Tibial artery (tissue), 4 donors: ENCODE measurements around the gene PTF1A.

Experiments
- DNase-seq, 2 donors: peaks; one replicate each; pipeline ENCODE4 v3.0.0-alpha.2; 2019
- H3K27ac ChIP-seq, 2 donors: fragments of 200-600 bp; sonication (generic) in 1 of 2; 1 replicate in 1 of 2; 2 replicates in 1 of 2; pipeline ENCODE4 v1.5.1; 2018 to 2019; ENCODE audit warnings: mild to moderate bottlenecking in 1 of 2
- H3K27me3 ChIP-seq, 2 donors: fragments of 200-600 bp; sonication (generic) in 1 of 2; one replicate each; pipeline versions ENCODE4 v1.5.1 to v1.6.0; 2016 to 2019
- H3K36me3 ChIP-seq, 3 donors: fragments of 200-600 bp; sonication (generic) in 2 of 3; one replicate each; pipeline ENCODE4 v1.5.1; 2016 to 2019; ENCODE audit warnings: mild to moderate bottlenecking in 2 of 3
- H3K4me1 ChIP-seq, 4 donors: fragments of 200-600 bp; sonication (generic) in 2 of 4; 1 replicate in 3 of 4; 2 replicates in 1 of 4; pipeline ENCODE4 v1.5.1; 2016 to 2019
- H3K4me3 ChIP-seq, 2 donors: fragments of 200-600 bp; sonication (generic) in 1 of 2; 1 replicate in 1 of 2; 2 replicates in 1 of 2; pipeline ENCODE4 v1.5.1; 2018 to 2019; ENCODE audit warnings: mild to moderate bottlenecking in 2 of 2
- H3K9me3 ChIP-seq, 3 donors: fragments of 200-600 bp; sonication (generic) in 1 of 3; one replicate each; pipeline ENCODE4 v1.5.1; 2016 to 2019
- intact Hi-C: fragments of 100-400 bp; cut with DNase I; formaldehyde crosslinking; loops from one replicate; pipeline ENCODE4 v1.15.0; 2023; ENCODE audit warnings: low total_unique reads
- TF ChIP-seq, protein P1 (sequence below), 2 experiments: fragments of 200-600 bp in 1 of 2; fragments of 450-650 bp in 1 of 2; IDR thresholded peaks; one replicate each; pipeline ENCODE4 v1.5.1; 2017 to 2019; ENCODE audit warnings: antibody characterized with exemption in 2 of 2, mild to moderate bottlenecking in 1 of 2, moderate library complexity in 1 of 2

PTF1A gene

DNA sequence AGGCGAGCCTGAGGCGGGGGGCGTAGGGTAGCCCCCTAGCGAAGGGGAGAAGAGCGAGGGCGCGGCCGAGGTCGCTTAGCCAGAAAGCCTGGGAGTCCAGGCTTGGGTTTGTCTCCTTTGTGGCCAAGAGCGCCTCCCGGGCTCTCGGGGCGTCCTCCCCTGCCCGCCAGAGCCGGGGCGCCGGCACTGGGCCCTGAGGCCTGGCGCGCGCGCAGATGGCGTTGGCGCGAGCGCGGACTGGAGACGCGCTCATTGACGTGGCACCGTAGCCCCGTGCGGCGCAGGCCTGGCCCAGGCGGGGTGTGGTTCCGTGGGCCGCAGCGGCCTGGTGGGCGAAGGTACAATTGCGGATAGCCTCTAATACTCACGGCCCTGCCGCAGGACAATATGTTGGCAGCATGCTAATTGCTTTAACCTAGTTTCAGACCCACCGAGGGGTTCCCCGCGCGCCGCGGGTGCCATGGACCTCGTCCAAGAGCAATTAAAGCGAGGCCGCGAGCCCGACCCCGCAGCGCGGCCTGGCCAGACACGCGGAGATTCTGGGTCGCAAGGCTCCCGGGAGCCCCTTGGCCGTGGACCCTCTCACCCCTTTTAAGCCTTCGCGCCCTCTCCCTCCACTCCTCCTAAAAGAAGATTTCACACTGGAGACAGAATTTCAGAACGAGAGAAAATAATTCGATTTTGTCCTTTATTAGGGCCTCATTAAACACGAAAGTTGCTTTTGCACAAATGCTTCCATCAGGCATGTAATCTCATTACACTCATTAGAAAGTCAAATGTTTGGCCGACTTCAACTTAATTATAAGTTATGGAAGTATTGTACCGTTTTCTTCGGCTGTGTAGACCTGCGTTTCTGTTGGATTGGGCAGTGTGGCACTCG lies 3.1 kb downstream of the PTF1A start:
- H3K4me3 ChIP-seq: no peak overlapping the region

DNA sequence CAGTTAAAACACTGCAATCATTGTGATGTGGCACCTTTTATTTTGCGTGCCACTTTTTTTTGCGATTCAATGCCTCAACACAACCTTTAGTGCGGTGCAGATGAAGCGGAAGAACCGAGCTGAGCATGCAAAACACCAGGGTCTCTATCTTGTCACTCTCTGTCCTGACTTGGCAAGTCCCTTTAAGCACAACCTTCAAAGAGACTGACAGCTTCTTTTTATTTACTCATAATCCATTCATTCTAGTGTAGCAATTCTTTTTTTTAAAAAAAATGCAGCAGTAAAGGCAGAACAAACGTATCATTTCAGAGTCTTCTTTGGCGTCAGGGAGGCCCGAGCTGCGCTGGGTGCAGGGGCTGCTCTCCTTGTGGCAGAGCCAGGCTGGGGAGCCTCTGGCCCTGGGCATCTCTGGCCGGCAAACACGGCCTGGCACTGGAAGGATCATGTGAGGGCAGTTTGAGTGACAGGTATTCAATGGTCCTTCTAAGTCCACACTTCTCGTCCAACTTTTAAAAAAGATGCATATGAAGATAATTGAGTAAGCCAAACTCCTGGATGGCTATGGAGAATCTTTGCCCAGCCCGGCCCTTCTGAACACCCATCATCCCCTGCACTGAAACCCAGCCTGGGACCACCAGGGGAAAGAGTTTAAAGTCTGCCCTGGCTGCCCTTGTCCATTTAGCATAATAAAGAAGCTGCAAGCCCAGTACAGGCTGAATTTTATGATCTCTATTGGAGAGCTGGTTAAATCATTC lies 3.9 kb downstream of the PTF1A start:
- no peak for DNase-seq
- intact Hi-C loops: no loop called here
- TF ChIP-seq, protein P1, sequence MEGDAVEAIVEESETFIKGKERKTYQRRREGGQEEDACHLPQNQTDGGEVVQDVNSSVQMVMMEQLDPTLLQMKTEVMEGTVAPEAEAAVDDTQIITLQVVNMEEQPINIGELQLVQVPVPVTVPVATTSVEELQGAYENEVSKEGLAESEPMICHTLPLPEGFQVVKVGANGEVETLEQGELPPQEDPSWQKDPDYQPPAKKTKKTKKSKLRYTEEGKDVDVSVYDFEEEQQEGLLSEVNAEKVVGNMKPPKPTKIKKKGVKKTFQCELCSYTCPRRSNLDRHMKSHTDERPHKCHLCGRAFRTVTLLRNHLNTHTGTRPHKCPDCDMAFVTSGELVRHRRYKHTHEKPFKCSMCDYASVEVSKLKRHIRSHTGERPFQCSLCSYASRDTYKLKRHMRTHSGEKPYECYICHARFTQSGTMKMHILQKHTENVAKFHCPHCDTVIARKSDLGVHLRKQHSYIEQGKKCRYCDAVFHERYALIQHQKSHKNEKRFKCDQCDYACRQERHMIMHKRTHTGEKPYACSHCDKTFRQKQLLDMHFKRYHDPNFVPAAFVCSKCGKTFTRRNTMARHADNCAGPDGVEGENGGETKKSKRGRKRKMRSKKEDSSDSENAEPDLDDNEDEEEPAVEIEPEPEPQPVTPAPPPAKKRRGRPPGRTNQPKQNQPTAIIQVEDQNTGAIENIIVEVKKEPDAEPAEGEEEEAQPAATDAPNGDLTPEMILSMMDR (IDR thresholded peaks at IDR 0.05): no peak
- H3K27me3 ChIP-seq: peaks cover 0 to 91% of the 10 kb centered on the region in 2 donors
- no peaks in the 10 kb centered on the region for H3K9me3 ChIP-seq
- H3K4me3 ChIP-seq: no peak overlapping the region
- no peak overlapping the region for H3K27ac ChIP-seq
- H3K4me1 ChIP-seq: peaks cover 0 to 29% (median 15%) of the 10 kb centered on the region in 4 donors
- H3K36me3 ChIP-seq: no peaks in the 10 kb centered on the region

More for the DNA sequence above, 3.1 kb downstream of the PTF1A start:
- H3K27ac ChIP-seq: no peak overlapping the region
- H3K36me3 ChIP-seq: no peaks in the 10 kb centered on the region
- peaks cover 0 to 85% of the 10 kb centered on the region in 2 donors for H3K27me3 ChIP-seq
- intact Hi-C loops: no loop called here
- peaks cover 0 to 29% (median 15%) of the 10 kb centered on the region in 4 donors for H3K4me1 ChIP-seq
- TF ChIP-seq, protein P1 (IDR thresholded peaks at IDR 0.05): no peak
- H3K9me3 ChIP-seq: no peaks in the 10 kb centered on the region
- DNase-seq: no peak

DNA sequence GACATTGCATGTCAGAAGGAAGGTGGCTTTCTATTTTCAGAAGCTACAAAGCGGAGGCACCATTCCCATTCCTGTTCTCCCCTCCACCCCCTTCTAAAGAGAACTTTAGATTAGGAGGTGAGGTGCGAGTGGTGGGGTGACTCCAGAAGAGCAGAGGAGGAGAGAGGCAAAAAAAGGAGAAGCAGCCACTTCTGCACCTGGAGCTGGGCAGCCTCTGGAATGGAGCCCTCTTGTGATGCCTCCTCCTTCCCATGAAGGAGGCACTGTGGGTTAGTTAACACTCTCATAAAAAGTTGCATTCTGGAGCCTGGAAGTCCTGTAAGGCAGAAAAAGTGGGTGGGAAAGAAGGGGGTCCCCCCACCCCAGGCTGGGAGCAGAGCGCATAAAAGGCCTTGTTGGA lies 4.8 kb downstream of the PTF1A start:
- no peak for DNase-seq
- H3K27me3 ChIP-seq: peaks cover 0 to 84% of the 10 kb centered on the region in 2 donors
- no peaks in the 10 kb centered on the region for H3K9me3 ChIP-seq
- H3K4me1 ChIP-seq: peaks cover 0 to 26% (median 13%) of the 10 kb centered on the region in 4 donors
- intact Hi-C loops: no loop called here
- TF ChIP-seq, protein P1 (IDR thresholded peaks at IDR 0.05): no peak
- no peak overlapping the region for H3K4me3 ChIP-seq
- no peak overlapping the region for H3K27ac ChIP-seq
- H3K36me3 ChIP-seq: no peaks in the 10 kb centered on the region

DNA sequence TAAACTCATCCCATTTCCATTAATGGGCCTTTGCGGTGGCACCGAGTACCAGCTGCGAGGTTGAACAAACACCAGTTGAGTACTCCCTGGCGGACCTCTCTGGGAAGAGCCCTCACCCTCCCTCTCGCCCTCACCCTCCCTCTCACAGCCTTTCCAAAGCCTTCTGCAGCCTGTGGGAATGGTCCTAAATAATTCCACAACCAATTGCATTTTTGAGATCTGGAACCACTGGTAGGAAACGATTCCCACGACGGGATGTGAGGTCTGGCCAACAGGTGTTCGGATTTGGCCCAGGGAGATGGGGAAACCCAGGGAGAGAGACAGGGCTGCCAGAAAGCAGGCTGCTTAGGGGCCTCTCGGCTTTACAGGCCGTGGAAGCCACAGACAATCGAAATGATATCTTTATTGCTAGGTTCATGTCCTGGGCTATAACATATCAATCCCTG lies 5.3 kb downstream of the PTF1A start:
- DNase-seq: no peak
- no peak overlapping the region for H3K4me3 ChIP-seq
- peaks cover 0 to 79% of the 10 kb centered on the region in 2 donors for H3K27me3 ChIP-seq
- no peaks in the 10 kb centered on the region for H3K9me3 ChIP-seq
- H3K27ac ChIP-seq: no peak overlapping the region
- TF ChIP-seq, protein P1 (IDR thresholded peaks at IDR 0.05): no peak
- H3K36me3 ChIP-seq: no peaks in the 10 kb centered on the region
- peaks cover 0 to 21% (median 8%) of the 10 kb centered on the region in 4 donors for H3K4me1 ChIP-seq
- intact Hi-C loops: no loop called here

DNA sequence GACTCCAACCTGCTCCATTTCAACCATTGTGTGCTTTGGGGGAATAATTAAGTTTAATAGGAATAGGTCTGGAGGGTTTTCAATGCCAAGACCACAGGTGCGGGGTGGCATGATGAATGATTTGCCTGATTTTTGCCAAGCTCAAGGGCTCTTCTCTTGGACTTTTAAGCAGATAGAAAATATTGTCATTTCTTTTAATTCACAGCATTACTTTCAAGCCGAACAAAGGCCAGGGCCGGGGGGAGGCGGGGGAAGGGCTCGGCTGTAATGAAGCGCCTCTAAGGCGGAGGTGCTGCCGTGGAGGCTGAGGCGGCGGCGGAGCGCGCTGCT lies 6.5 kb downstream of the PTF1A start:
- H3K36me3 ChIP-seq: no peaks in the 10 kb centered on the region
- no peak overlapping the region for H3K4me3 ChIP-seq
- peaks cover 0 to 14% (median 3%) of the 10 kb centered on the region in 4 donors for H3K4me1 ChIP-seq
- H3K27ac ChIP-seq: no peak overlapping the region
- DNase-seq: no peak
- peaks cover 0 to 76% of the 10 kb centered on the region in 2 donors for H3K27me3 ChIP-seq
- TF ChIP-seq, protein P1 (IDR thresholded peaks at IDR 0.05): no peak
- no peaks in the 10 kb centered on the region for H3K9me3 ChIP-seq
- intact Hi-C loops: no loop called here
